ENCODE data around the gene SLC25A10. TPM values are rescaled to one million over a fixed set of nuclear protein-coding genes. Genes with fewer than 3 reads are reported as not detected.

The SLC25A10 gene
- total RNA-seq, 6 donors from 2014 or later: 9.9 to 20.2 (median 12.7) TPM

DNA sequence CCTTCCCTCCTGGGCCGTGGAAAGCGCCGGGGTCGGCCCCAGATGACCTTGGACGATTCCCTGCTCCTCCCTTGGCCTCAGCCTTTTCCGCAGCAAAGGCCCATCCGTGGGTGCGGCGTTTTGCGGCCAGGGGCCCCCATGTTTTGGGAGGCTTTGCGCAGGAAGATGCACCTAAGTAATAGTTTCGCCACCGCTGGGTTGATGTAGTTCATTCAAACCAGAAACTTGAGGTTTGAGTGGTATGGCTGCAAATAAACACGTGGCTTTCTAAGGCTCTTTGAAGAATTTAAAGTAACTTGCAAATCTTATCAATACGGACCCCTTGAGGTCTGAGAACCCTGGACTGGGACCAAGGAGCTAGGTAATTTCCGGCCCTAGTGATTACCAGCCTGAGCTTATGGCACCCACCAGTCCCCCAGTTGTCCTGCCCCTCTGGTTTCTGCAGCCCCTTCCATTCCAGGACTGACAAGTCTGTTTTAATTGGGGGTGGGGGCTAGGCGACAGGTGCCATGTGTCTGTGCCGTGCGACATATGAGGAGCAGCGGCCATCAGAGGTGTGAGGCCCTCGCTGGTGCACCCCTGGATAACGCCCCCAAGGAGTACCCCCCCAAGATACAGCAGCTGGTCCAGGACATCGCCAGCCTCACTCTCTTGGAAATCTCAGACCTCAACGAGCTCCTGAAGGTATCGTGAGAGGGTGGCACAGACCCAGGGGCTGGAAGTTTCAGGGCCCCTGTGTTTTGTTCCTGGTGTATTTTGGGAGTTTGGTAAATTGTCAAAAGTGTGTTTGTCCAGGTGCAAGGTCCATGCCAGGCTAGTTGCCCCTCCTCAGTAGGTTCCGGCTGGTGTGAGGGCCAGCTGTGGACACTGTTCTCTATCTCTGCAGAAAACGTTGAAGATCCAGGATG lies 8.1 kb upstream of the SLC25A10 start:
- Histone ChIP-seq H3K27ac (peak overlapping the region; percentile 85 to 97 (median 90)), H3K4me1 (peaks cover 24 to 35% (median 30%) of the 10 kb centered on the region in 4 donors), H3K9me3 (no peaks in the 10 kb centered on the region), H3K27me3 (no peaks in the 10 kb centered on the region), H3K4me3 (peak overlapping the region; percentile 61 to 98 (median 83)), H3K36me3 (peaks cover 13 to 58% (median 44%) of the 10 kb centered on the region in 4 donors)
- DNase-seq (no peak), ATAC-seq (ENCODE audit: low FRiP score in 2 of 2) (no peak)
- WGBS, 2 donors: 0 to 27% methylated on average over 9 to 26 of the region's 27 CpGs
- TF ChIP-seq CTCF (IDR thresholded peaks at IDR 0.05) (no peak), POLR2AphosphoS5 (IDR thresholded peaks at IDR 0.05) (no peak), EP300 (IDR thresholded peaks at IDR 0.05) (no peak)

DNA sequence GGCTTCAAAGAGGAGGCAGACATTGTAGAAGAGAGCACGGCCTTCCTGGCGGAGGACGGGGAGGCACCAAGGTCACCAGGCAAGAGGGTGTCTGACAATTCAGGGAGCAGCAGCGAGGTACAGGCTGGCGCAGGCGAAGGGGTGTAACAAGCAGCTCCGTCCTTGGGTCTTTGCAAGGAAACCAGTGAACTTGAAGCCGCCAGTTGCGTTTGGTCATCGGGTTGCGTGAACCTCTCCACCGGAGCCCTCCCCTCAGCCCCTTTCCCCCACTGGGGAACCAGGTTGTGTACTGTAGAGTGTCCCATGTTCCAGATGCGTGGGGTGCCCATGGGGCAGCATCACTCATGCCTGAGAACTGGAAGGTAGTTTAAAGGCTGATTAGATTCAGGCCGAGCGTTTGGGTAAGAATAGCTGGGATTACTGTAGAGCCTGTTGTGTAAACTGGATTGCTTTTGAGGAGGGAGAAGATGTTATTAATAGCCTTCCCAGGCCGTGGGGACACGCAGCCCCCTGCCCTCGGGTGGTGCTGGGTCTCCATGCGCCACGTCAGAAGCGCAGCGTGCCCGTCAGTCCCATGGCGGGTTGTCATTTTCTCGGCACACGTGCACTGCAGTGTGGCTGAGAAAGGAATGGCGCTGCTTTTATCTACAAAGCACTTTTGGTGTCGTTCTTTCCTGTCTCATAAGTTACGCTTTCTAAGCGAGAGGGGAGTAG lies 6.4 kb upstream of the SLC25A10 start:
- TF ChIP-seq POLR2A (IDR thresholded peaks at IDR 0.05) (no peak), POLR2AphosphoS5 (IDR thresholded peaks at IDR 0.05) (no peak), CTCF (IDR thresholded peaks at IDR 0.05) (no peak)
- no peak for DNase-seq

GRCh38 chr17:81706232-81706611 lies 5.9 kb upstream of the SLC25A10 start:
- no peak for ATAC-seq (ENCODE audit: low FRiP score in 2 of 2)

More for the DNA sequence above, 6.4 kb upstream of the SLC25A10 start:
- H3K9me3 ChIP-seq: no peaks in the 10 kb centered on the region
- H3K36me3 ChIP-seq: peaks cover 13 to 43% (median 33%) of the 10 kb centered on the region in 4 donors
- H3K27me3 ChIP-seq: no peaks in the 10 kb centered on the region
- H3K4me3 ChIP-seq: no peak overlapping the region
- WGBS, 2 donors: 95 to 96% methylated on average over 30 of the region's 30 CpGs
- no peak for ATAC-seq (ENCODE audit: low FRiP score in 2 of 2)
- peaks cover 29 to 42% (median 37%) of the 10 kb centered on the region in 4 donors for H3K4me1 ChIP-seq
- H3K27ac ChIP-seq: no peak overlapping the region

More at GRCh38 chr17:81706232-81706611, 5.9 kb upstream of the SLC25A10 start:
- Histone ChIP-seq H3K27me3 (no peaks in the 10 kb centered on the region), H3K4me3 (no peak overlapping the region), H3K4me1 (peaks cover 29 to 42% (median 37%) of the 10 kb centered on the region in 4 donors), H3K27ac (no peak overlapping the region), H3K36me3 (peaks cover 11 to 37% (median 27%) of the 10 kb centered on the region in 4 donors), H3K9me3 (no peaks in the 10 kb centered on the region)
- no peak for TF ChIP-seq CTCF (IDR thresholded peaks at IDR 0.05)
- no peak for TF ChIP-seq POLR2AphosphoS5 (IDR thresholded peaks at IDR 0.05)
- no peak for TF ChIP-seq EP300 (IDR thresholded peaks at IDR 0.05)
- TF ChIP-seq POLR2A (IDR thresholded peaks at IDR 0.05): no peak
- DNase-seq: no peak
- 94 to 97% methylated on average over 12 to 17 of the region's 17 CpGs for WGBS, 2 donors

All from upper lobe of left lung (tissue), 6 donors.